HG03064 (cell line): ENCODE measurements around the gene ASPRV1.
"Not testable (repeated sequence)": the region's sequence is repeated elsewhere in the genome, so short reads cannot be mapped to it uniquely, and the experiment has no call there.

Source experiments
- ATAC-seq: cut with Tn5 transposase; IDR thresholded peaks from one replicate; pipeline ENCODE4 v1.9.1; 2021; ENCODE audit warnings: low read depth; ENCODE audit not compliant: unreplicated experiment

The ASPRV1 gene

GRCh38 chr2:69962986-69963730, 1.7 kb upstream of the ASPRV1 start:
- no peak for ATAC-seq

- ATAC-seq = no peak
These were observed 610 bp downstream of the ASPRV1 start for GRCh38 chr2:69960821-69961220.

GRCh38 chr2:69959425-69959824, 2.0 kb downstream of the ASPRV1 start:
- no peak for ATAC-seq

GRCh38 chr2:69958480-69958879, 3.0 kb downstream of the ASPRV1 start:
- ATAC-seq = no peak

- ATAC-seq = no peak
These were observed 3.5 kb downstream of the ASPRV1 start for GRCh38 chr2:69957965-69958364.

GRCh38 chr2:69956475-69956979, 4.9 kb downstream of the ASPRV1 start:
- no peak for ATAC-seq

GRCh38 chr2:69955029-69955428, 6.4 kb downstream of the ASPRV1 start:
- ATAC-seq = no peak

GRCh38 chr2:69954084-69954483, 7.3 kb downstream of the ASPRV1 start:
- ATAC-seq = no peak

- no peak for ATAC-seq
These were observed 8.9 kb downstream of the ASPRV1 start for GRCh38 chr2:69952336-69953115.

- ATAC-seq = not testable (repeated sequence)
These were observed 10.8 kb downstream of the ASPRV1 start for GRCh38 chr2:69950671-69951070.

- no peak for ATAC-seq
These were observed 11.2 kb downstream of the ASPRV1 start for GRCh38 chr2:69950241-69950640.

- ATAC-seq = no peak
These were observed 12.3 kb downstream of the ASPRV1 start for GRCh38 chr2:69948963-69949645.

- no peak for ATAC-seq
These were observed 13.1 kb downstream of the ASPRV1 start for GRCh38 chr2:69948032-69948962.

GRCh38 chr2:69947325-69947931, 14.0 kb downstream of the ASPRV1 start:
- no peak for ATAC-seq

GRCh38 chr2:69946351-69947324, 14.8 kb downstream of the ASPRV1 start:
- peak; percentile 73 for ATAC-seq

- no peak for ATAC-seq
These were observed 15.5 kb downstream of the ASPRV1 start for GRCh38 chr2:69945941-69946340.

- ATAC-seq = no peak
These were observed 16.0 kb downstream of the ASPRV1 start for GRCh38 chr2:69945441-69945840.

- no peak for ATAC-seq
These were observed 16.7 kb downstream of the ASPRV1 start for GRCh38 chr2:69944756-69945155.
